ENCODE results near the gene DSG3. TPM values are rescaled to one million over a fixed set of nuclear protein-coding genes. Genes with fewer than 3 reads are reported as not detected.

Gene DSG3
- total and polyA plus RNA-seq, 12 donors: 0.04 TPM; not detected in 11

DNA sequence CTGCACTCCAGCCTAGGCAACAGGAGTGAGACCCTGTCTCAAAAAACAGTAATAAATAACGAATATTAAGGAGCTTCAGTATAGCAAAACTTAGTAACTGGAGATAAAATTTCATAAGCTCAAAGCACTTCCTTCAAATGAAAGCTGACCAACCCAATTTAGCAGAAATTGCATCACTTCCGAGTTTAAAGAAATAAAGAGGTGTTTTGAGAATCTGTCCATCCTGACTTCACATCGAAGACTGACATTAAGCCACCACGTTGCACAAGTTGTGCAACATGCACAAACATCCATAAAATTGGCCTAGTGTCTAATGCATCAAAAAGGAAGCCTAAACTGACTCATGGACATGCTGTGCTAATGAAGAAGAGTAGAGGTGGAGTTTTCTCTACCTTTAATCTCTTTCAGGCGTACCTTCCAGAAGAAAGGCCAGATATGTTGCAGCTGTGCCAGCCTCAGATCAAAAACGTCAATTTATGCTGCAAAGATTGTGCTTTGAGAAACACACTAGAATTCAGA is 7.7 kb upstream of the DSG3 start:
- DNase-seq: no peak
- H3K36me3 ChIP-seq: no peaks in the 10 kb centered on the region
- no peak for TF ChIP-seq CTCF (IDR thresholded peaks at IDR 0.05)
- intact Hi-C loops (cut with DNase I): no loop called here
- H3K27ac ChIP-seq: no peak overlapping the region
- peaks cover 0 to 3% (median 0%) of the 10 kb centered on the region in 11 donors for H3K9me3 ChIP-seq
- no peaks in the 10 kb centered on the region for H3K4me1 ChIP-seq
- ATAC-seq: no peak
- no peak overlapping the region for H3K4me3 ChIP-seq
- 85 to 89% methylated on average over 6 of the region's 6 CpGs for WGBS, 2 donors
- no peaks in the 10 kb centered on the region for H3K27me3 ChIP-seq

GRCh38 chr18:31440787-31441186 is 6.8 kb upstream of the DSG3 start:
- Histone ChIP-seq H3K27me3 (no peaks in the 10 kb centered on the region), H3K27ac (no peak overlapping the region), H3K36me3 (no peaks in the 10 kb centered on the region), H3K4me3 (no peak overlapping the region), H3K4me1 (no peaks in the 10 kb centered on the region), H3K9me3 (no peaks in the 10 kb centered on the region)
- no peak for TF ChIP-seq CTCF (IDR thresholded peaks at IDR 0.05)
- WGBS, 2 donors: 92 to 98% methylated on average over 6 of the region's 6 CpGs
- intact Hi-C loops (cut with DNase I): no loop called here
- DNase-seq: no peak
- ATAC-seq: no peak

GRCh38 chr18:31441493-31441892 is 6.0 kb upstream of the DSG3 start:
- H3K9me3 ChIP-seq: no peaks in the 10 kb centered on the region
- no peaks in the 10 kb centered on the region for H3K4me1 ChIP-seq
- intact Hi-C loops (cut with DNase I): no loop called here
- no peak for DNase-seq
- no peak for TF ChIP-seq CTCF (IDR thresholded peaks at IDR 0.05)
- WGBS, 2 donors: 89 to 91% methylated on average over 4 of the region's 4 CpGs
- no peak overlapping the region for H3K4me3 ChIP-seq
- ATAC-seq: no peak
- no peaks in the 10 kb centered on the region for H3K36me3 ChIP-seq
- H3K27ac ChIP-seq: no peak overlapping the region
- H3K27me3 ChIP-seq: no peaks in the 10 kb centered on the region

GRCh38 chr18:31444142-31444541 is 3.4 kb upstream of the DSG3 start:
- 63 to 73% methylated on average over 2 of the region's 2 CpGs for WGBS, 2 donors
- Histone ChIP-seq H3K9me3 (no peaks in the 10 kb centered on the region), H3K36me3 (no peaks in the 10 kb centered on the region), H3K27me3 (no peaks in the 10 kb centered on the region), H3K27ac (no peak overlapping the region), H3K4me3 (no peak overlapping the region), H3K4me1 (no peaks in the 10 kb centered on the region)
- intact Hi-C loops (cut with DNase I): no loop called here
- ATAC-seq (no peak), DNase-seq (no peak)
- no peak for TF ChIP-seq CTCF (IDR thresholded peaks at IDR 0.05)

All from heart right ventricle (tissue), 16 donors.